HG03060 (cell line): Measurements from ENCODE around the gene PIEZO2.

Source experiments
- ATAC-seq: cut with Tn5 transposase; IDR thresholded peaks from one replicate; pipeline ENCODE4 v1.9.1; 2021; ENCODE audit warnings: low read depth, moderate number of reproducible peaks; ENCODE audit not compliant: unreplicated experiment

PIEZO2 gene

GRCh38 chr18:11073971-11074370 is 75.4 kb downstream of the PIEZO2 start:
- no peak for ATAC-seq

DNA sequence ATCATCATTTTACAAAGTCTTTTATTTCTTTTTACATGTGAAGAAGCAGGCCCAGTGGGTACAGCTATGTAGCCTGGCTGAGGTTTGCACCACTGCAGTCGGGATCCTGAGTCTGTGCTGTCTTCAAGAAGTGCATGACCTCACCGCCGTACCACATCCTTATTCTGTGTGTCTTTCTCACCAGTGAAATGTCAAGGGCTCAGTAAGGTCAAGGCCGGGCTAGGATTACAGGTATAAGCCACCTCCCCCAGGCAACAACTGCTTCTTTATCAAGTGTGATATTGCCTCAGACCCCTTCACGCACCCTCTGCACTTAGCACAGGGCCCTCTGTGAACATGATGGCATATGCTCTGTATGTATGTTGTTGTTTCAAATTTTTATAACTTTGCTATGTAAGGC is 76.7 kb downstream of the PIEZO2 start:
- ATAC-seq = no peak

DNA sequence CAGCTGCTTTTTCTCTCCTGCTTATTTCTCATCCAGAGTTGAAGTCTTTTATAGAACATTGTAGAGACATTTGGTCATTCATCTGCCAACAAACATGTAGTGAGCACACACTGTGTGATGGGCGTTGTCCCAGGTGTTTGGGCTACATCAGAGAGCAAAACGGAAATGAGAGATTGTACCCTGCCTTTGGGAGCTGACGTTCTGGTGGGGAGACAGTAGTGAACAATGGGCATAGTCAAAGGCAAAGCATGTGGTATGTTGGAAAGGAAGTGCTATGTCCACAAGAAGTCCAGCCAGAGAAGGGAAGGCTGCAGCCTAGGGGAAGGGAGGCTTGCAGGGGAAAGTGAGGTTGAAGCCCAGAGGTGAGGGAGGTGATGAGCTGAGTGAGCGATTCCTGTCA is 78.1 kb downstream of the PIEZO2 start:
- ATAC-seq = no peak

DNA sequence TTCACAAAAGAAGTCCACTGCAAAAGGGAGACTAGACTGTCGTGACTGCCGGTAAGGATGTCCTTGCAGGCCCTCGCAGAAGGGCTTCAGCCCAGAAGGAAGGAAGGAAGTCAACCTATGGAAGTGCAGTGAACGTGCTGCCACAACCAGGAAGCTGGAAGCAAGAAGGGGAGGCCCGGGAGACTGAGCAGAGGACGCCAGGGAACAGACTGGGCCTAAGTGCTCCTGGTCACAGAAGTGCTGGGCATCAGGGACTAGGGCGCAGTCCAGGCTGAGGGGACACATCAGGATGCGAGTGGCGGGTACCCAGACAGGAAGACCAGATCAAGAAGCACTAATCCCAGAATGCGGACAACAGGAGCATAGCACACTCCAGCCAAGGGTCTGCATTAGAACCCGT is 78.8 kb downstream of the PIEZO2 start:
- ATAC-seq = no peak

DNA sequence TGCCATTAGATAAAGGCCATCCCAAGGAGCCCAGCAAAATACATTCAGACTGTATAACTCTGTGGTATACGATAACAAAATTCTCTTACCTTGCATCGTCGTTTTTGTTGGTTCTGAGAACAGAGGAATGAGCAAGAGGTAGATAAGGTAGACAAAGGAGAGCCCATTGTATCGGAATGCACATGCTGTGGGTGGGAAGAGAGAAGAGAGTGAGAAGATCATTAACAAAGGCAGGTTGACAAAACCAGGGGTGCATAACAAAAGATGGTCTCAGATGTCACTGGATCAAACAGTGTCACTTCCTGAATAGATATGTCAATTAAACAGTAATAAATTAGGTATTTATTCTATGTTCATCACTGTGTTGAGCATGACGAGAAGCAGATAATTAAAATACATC is 83.3 kb downstream of the PIEZO2 start:
- ATAC-seq = no peak

DNA sequence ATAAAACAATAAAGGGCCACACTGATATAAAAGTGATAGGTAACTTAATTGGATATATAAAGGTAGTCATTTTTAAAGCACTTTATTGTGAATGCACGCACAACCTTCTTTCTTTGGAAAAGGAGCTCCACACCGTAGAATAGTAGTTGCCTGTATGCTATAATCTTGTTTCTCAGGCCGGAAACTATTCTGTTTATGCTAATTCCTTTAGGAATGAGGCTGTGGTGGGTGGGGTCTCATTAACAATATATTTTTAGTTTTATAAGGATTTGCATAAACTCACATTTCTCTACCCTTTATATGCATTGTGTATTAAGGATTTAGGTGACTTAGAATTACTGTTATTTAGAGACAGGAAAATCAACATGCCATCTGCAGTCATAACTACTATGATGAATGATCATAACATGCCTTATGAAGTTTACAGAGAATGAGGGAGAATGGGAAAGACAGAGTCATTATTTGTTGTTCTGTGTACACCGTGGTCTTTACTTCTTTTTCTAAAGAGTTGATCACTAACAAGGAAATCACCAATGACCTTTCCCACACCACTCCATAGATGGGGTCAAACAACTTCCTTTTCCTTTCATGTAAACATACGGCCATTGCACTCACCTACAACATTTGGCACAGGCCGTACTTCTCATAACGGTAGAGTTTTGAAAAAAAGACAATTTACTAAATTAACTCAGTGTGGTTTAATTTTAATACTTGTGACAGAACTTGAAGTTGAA is 84.5 kb downstream of the PIEZO2 start:
- no peak for ATAC-seq

GRCh38 chr18:11064106-11064505 is 85.3 kb downstream of the PIEZO2 start:
- no peak for ATAC-seq

DNA sequence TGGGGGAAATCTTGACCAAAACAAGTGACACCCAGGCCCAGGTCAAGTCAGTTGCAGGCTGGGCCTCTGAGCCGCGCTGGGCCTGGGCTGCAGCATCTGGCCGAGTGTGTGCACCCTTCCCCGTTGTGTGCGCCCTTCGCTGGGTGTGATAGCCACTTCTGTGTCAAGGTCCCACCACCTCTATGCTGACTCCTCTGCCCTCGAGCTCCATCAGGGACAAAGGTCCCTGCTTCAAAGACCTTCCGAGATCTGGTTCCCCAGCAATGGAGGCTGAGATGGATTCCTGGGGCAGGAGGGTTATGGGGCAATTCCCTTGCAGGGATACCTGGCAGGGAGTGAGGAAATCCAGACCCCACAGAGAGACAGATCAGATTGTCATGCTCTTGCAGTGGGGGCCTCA is 93.6 kb downstream of the PIEZO2 start:
- ATAC-seq = no peak

- no peak for ATAC-seq
These were observed 94.9 kb downstream of the PIEZO2 start for GRCh38 chr18:11054497-11054896.

GRCh38 chr18:11053293-11053692 is 96.1 kb downstream of the PIEZO2 start:
- no peak for ATAC-seq

DNA sequence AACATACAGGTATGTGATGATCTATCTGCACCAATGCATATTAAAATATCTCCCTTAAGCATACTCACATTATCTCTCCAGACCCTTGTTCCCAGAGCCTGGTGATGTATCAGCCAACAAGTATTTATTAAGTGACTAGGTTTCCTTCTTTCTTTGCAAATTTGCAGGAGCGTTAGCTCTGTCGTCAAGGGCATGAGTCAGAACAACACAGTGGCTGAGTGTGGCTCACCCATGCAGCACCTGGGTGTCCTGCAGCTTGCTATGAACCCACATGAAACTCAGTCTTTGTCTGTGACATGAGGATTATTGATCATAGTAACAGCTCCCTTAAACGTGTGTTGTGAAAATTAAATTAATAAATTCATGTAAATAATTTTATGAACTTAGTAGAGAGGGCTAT is 96.6 kb downstream of the PIEZO2 start:
- ATAC-seq = no peak

DNA sequence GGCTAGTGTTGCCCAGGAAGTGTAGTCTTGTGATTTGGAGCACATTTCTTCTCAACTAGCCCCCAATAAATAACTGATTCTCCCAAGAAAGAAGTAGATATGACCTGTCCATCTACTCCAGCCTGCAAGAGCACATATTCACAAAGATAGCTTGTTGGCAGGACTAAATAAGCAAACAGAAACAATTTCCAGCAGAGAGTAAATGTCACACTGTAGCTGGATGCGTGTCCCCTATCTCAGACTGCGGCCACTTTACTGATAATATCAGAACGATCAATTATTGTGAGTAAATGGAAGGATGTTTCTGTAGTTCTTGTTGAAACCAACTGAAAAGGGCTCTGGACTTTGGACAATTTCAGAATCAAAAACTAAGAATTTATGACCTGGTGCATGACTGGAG is 97.9 kb downstream of the PIEZO2 start:
- ATAC-seq = no peak

DNA sequence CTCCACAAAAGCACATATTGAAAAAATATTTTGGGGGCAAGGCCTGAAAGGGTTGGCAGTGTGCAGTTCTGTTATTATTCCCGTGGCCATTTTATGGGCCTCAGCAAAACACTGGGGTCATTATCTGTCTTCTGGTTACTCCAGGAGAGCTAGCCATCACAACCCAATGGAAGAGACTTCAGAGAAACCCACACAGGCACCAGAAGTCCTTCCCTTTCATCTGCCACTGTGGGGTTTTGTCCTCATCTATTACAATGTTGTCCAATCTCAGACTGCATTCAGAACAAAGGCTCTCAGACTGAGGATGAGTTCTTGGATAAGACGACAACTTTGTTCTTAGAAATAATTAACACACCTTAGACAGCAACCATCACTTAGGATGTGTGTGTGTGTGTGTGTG is 98.4 kb downstream of the PIEZO2 start:
- ATAC-seq = no peak

DNA sequence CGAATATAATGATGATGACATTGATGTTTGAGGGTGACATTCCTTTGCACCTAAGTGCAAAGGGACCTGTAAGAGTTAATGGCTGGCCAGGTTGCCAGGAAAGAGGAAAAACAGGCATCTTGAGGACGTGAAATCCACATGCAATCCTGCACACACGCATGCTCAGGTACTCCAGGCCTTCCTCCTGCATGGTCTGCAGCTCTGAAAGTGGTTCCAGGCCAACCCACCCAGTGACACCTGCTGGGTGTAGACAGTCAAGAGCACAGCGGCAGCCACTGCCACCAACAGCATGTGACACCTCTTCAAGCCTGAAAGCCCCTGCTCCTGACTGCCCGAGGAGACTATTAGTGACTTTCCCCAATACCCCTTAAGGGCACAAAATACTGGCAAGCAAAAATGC is 101.6 kb downstream of the PIEZO2 start:
- ATAC-seq = no peak

DNA sequence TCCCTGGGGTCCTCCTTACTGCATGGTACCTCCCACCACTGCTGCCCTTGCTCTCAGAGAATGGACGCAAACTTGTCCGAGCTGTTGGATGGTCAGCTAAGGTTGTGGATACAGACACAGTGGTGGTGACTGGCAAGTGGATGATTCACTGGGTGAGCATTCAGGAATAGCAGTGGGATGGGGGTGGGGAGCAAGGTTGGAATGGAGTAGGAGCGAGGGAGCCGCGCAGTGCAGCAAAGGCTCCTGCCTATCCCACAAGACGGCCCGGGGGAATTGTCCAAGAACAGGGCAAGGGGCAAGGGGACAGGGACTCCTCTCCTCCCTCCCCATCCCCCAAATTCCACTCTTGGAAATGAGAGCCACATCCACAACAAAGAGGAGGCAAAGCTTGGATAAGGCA is 102.2 kb downstream of the PIEZO2 start:
- no peak for ATAC-seq

DNA sequence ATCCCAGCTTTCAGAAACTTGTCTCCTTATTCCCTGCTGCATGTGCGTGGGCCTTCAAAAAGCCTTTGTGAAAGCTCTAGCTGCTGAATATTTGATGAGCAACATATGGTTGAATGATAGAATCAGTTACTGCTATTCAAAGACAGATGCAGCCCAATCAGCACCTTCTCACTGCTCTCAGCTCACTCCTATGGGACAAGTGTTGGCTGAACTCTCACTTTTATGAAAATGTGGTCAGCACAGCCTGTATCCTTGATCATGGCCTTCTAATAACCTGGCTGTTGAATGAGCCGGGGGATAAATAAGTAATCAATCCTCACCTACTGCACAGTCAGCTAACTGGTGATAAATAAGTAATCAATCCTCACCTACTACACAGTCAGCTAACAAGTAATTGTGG is 103.2 kb downstream of the PIEZO2 start:
- no peak for ATAC-seq

GRCh38 chr18:11043694-11044093 is 105.7 kb downstream of the PIEZO2 start:
- ATAC-seq = no peak

DNA sequence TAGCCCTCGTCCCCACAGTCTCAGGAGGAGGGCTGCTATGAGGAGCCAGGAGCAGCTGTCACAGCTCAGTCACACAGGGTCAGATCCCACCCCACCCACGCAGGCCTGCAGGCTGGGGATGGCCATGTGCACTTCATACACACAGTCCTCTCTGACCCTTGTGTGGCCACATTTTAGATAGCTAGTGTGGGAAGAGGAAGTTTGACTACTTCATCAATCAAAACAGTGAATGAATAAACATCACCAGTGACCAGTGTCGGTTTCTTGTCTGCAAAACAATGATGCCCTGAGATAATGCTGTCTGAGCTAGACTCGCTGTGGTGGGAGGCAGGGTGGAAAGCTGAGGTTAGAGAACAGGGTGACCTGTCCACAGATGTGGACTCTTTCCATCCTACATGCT is 107.1 kb downstream of the PIEZO2 start:
- ATAC-seq = no peak

- no peak for ATAC-seq
These were observed 108.3 kb downstream of the PIEZO2 start for GRCh38 chr18:11040823-11041656.

GRCh38 chr18:11040359-11040758 is 109.0 kb downstream of the PIEZO2 start:
- ATAC-seq = no peak

GRCh38 chr18:11037533-11038240 is 111.7 kb downstream of the PIEZO2 start:
- no peak for ATAC-seq
